Measurements from ENCODE around the gene MPPED2.

Gene MPPED2

GRCh38 chr11:30432716-30433115, 153.4 kb downstream of the MPPED2 start:
- no peak overlapping the region for H3K27ac ChIP-seq (ENCODE audit: low read depth, low read length)
- no peaks in the 10 kb centered on the region for H3K36me3 ChIP-seq (ENCODE audit: control insufficient read depth in 5 of 5, insufficient read depth in 5 of 5, low read length in 5 of 5)
- peaks cover 0 to 3% (median 0%) of the 10 kb centered on the region in 5 donors for H3K9me3 ChIP-seq (ENCODE audit: control insufficient read depth in 5 of 5, low read length in 5 of 5)
- H3K4me3 ChIP-seq (ENCODE audit: low read depth in 1 of 5, low read length in 5 of 5) = no peak overlapping the region
- no peaks in the 10 kb centered on the region for H3K27me3 ChIP-seq (ENCODE audit: control insufficient read depth in 5 of 5, insufficient read depth in 4 of 5, low read length in 5 of 5)
- no peak overlapping the region for H3K9ac ChIP-seq (ENCODE audit: low read length in 5 of 5)
- H3K4me1 ChIP-seq (ENCODE audit: control insufficient read depth in 5 of 5, insufficient read depth in 5 of 5, low read length in 5 of 5) = peaks cover 0 to 3% (median 0%) of the 10 kb centered on the region in 5 donors

- Histone ChIP-seq H3K4me3 (ENCODE audit: low read depth in 1 of 5, low read length in 5 of 5) (no peak overlapping the region), H3K4me1 (ENCODE audit: control insufficient read depth in 5 of 5, insufficient read depth in 5 of 5, low read length in 5 of 5) (peaks cover 0 to 3% (median 0%) of the 10 kb centered on the region in 5 donors)
Observed at GRCh38 chr11:30432178-30432577, 154.0 kb downstream of the MPPED2 start.

DNA sequence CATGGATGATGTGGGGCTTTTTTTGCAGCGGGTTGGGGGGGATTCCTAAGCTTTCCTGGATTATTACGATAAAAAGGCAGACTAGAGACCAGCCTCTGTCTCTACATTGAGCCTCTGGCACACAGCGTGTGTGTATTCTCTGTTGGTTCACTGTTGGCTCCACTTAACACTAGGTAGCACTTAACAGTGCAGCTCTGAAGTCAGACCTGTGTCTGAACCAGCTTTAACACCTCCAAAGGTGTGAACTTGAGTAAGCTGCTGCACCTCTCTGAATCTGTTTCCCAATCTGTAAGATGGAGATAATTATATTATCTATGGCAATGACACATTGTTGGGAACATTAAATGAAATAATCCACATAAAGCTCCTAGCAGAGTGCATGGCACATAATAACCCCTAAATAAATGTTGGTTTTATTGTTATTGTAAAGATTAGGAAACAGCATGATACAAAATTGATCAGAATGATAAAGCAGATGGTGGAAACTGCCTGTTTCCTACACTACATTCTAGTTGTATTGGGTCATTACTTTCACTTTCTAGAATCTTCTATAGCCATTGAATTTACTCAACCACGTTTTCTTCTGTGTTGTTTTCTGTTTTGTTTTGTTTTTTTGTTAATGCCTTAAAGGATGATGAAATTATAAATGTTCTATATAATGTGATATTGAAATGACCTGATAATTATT, 154.9 kb downstream of the MPPED2 start:
- Histone ChIP-seq H3K4me1 (ENCODE audit: control insufficient read depth in 5 of 5, insufficient read depth in 5 of 5, low read length in 5 of 5) (peaks cover 0 to 3% (median 0%) of the 10 kb centered on the region in 5 donors), H3K9ac (ENCODE audit: low read length in 5 of 5) (no peak overlapping the region), H3K9me3 (ENCODE audit: control insufficient read depth in 5 of 5, low read length in 5 of 5) (peaks cover 0 to 3% (median 0%) of the 10 kb centered on the region in 5 donors), H3K27me3 (ENCODE audit: control insufficient read depth in 5 of 5, insufficient read depth in 4 of 5, low read length in 5 of 5) (no peaks in the 10 kb centered on the region), H3K27ac (ENCODE audit: low read depth, low read length) (no peak overlapping the region), H3K36me3 (ENCODE audit: control insufficient read depth in 5 of 5, insufficient read depth in 5 of 5, low read length in 5 of 5) (no peaks in the 10 kb centered on the region), H3K4me3 (ENCODE audit: low read depth in 1 of 5, low read length in 5 of 5) (no peak overlapping the region)

More at GRCh38 chr11:30432178-30432577, 154.0 kb downstream of the MPPED2 start:
- H3K27ac ChIP-seq (ENCODE audit: low read depth, low read length) = no peak overlapping the region
- peaks cover 0 to 3% (median 0%) of the 10 kb centered on the region in 5 donors for H3K9me3 ChIP-seq (ENCODE audit: control insufficient read depth in 5 of 5, low read length in 5 of 5)
- H3K9ac ChIP-seq (ENCODE audit: low read length in 5 of 5) = no peak overlapping the region
- H3K36me3 ChIP-seq (ENCODE audit: control insufficient read depth in 5 of 5, insufficient read depth in 5 of 5, low read length in 5 of 5) = no peaks in the 10 kb centered on the region
- no peaks in the 10 kb centered on the region for H3K27me3 ChIP-seq (ENCODE audit: control insufficient read depth in 5 of 5, insufficient read depth in 4 of 5, low read length in 5 of 5)

DNA sequence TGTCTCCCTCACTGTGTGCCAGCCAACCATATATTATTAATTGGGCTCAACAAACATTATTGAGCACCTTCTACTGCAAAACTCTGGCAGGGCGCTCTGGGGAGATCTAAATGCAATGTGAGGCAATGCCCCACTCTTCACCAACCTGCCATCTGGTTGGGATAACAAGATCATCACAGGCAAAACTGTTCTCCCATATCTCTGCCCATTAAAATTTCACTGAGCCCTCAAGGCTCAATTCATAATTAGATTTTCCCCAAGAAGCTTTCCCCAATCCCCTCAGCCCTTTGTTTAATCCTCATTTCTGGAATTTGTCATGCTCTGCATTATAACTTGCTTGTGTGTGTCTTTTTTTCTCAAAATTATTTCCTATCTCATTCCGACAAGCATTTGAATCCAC, 156.6 kb downstream of the MPPED2 start:
- Histone ChIP-seq H3K27ac (ENCODE audit: low read depth, low read length) (no peak overlapping the region), H3K4me3 (ENCODE audit: low read depth in 1 of 5, low read length in 5 of 5) (no peak overlapping the region), H3K27me3 (ENCODE audit: control insufficient read depth in 5 of 5, insufficient read depth in 4 of 5, low read length in 5 of 5) (peaks cover 0 to 8% (median 0%) of the 10 kb centered on the region in 5 donors), H3K4me1 (ENCODE audit: control insufficient read depth in 5 of 5, insufficient read depth in 5 of 5, low read length in 5 of 5) (no peaks in the 10 kb centered on the region), H3K9me3 (ENCODE audit: control insufficient read depth in 5 of 5, low read length in 5 of 5) (peaks cover 0 to 3% (median 0%) of the 10 kb centered on the region in 5 donors), H3K9ac (ENCODE audit: low read length in 5 of 5) (no peak overlapping the region), H3K36me3 (ENCODE audit: control insufficient read depth in 5 of 5, insufficient read depth in 5 of 5, low read length in 5 of 5) (no peaks in the 10 kb centered on the region)

DNA sequence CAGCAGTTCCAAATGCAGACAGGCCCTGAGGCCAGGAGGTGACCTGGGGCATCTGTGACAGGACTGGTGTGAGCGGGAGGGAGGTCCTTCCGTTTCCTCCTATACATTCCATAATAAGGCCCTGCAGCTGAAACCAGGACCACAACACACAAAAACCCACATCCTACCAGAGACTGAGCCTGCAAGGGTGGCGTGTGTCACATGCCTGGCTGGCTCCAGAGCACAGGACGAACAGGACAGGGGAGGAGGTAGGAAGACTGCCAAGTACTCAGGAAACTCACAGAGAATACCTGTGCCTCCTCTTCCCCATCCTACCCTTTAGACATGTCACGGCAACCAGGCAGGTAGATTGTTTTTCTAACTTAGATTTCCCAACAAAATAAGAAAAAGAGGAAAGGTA, 159.4 kb downstream of the MPPED2 start:
- H3K9ac ChIP-seq (ENCODE audit: low read length in 5 of 5) = no peak overlapping the region

GRCh38 chr11:30424844-30425243, 161.3 kb downstream of the MPPED2 start:
- no peak overlapping the region for H3K4me3 ChIP-seq (ENCODE audit: low read depth in 1 of 5, low read length in 5 of 5)
- no peak overlapping the region for H3K9ac ChIP-seq (ENCODE audit: low read length in 5 of 5)
- no peaks in the 10 kb centered on the region for H3K9me3 ChIP-seq (ENCODE audit: control insufficient read depth in 5 of 5, low read length in 5 of 5)
- no peaks in the 10 kb centered on the region for H3K36me3 ChIP-seq (ENCODE audit: control insufficient read depth in 5 of 5, insufficient read depth in 5 of 5, low read length in 5 of 5)
- no peak overlapping the region for H3K27ac ChIP-seq (ENCODE audit: low read depth, low read length)
- peaks cover 0 to 2% (median 0%) of the 10 kb centered on the region in 5 donors for H3K4me1 ChIP-seq (ENCODE audit: control insufficient read depth in 5 of 5, insufficient read depth in 5 of 5, low read length in 5 of 5)
- H3K27me3 ChIP-seq (ENCODE audit: control insufficient read depth in 5 of 5, insufficient read depth in 4 of 5, low read length in 5 of 5) = peaks cover 0 to 10% (median 0%) of the 10 kb centered on the region in 5 donors

More for the DNA sequence above, 159.4 kb downstream of the MPPED2 start:
- H3K27me3 ChIP-seq (ENCODE audit: control insufficient read depth in 5 of 5, insufficient read depth in 4 of 5, low read length in 5 of 5) = peaks cover 0 to 10% (median 0%) of the 10 kb centered on the region in 5 donors
- H3K36me3 ChIP-seq (ENCODE audit: control insufficient read depth in 5 of 5, insufficient read depth in 5 of 5, low read length in 5 of 5) = no peaks in the 10 kb centered on the region
- H3K4me3 ChIP-seq (ENCODE audit: low read depth in 1 of 5, low read length in 5 of 5) = no peak overlapping the region
- H3K4me1 ChIP-seq (ENCODE audit: control insufficient read depth in 5 of 5, insufficient read depth in 5 of 5, low read length in 5 of 5) = peaks cover 0 to 2% (median 0%) of the 10 kb centered on the region in 5 donors
- H3K9me3 ChIP-seq (ENCODE audit: control insufficient read depth in 5 of 5, low read length in 5 of 5) = no peaks in the 10 kb centered on the region
- no peak overlapping the region for H3K27ac ChIP-seq (ENCODE audit: low read depth, low read length)

GRCh38 chr11:30424321-30424720, 161.8 kb downstream of the MPPED2 start:
- no peaks in the 10 kb centered on the region for H3K9me3 ChIP-seq (ENCODE audit: control insufficient read depth in 5 of 5, low read length in 5 of 5)
- H3K4me3 ChIP-seq (ENCODE audit: low read depth in 1 of 5, low read length in 5 of 5) = no peak overlapping the region
- peaks cover 0 to 10% (median 0%) of the 10 kb centered on the region in 5 donors for H3K27me3 ChIP-seq (ENCODE audit: control insufficient read depth in 5 of 5, insufficient read depth in 4 of 5, low read length in 5 of 5)
- peaks cover 0 to 2% (median 0%) of the 10 kb centered on the region in 5 donors for H3K4me1 ChIP-seq (ENCODE audit: control insufficient read depth in 5 of 5, insufficient read depth in 5 of 5, low read length in 5 of 5)
- no peak overlapping the region for H3K27ac ChIP-seq (ENCODE audit: low read depth, low read length)
- H3K36me3 ChIP-seq (ENCODE audit: control insufficient read depth in 5 of 5, insufficient read depth in 5 of 5, low read length in 5 of 5) = no peaks in the 10 kb centered on the region
- H3K9ac ChIP-seq (ENCODE audit: low read length in 5 of 5) = no peak overlapping the region

- no peaks in the 10 kb centered on the region for H3K36me3 ChIP-seq (ENCODE audit: control insufficient read depth in 5 of 5, insufficient read depth in 5 of 5, low read length in 5 of 5)
- no peaks in the 10 kb centered on the region for H3K9me3 ChIP-seq (ENCODE audit: control insufficient read depth in 5 of 5, low read length in 5 of 5)
- H3K4me3 ChIP-seq (ENCODE audit: low read depth in 1 of 5, low read length in 5 of 5) = no peak overlapping the region
- H3K27ac ChIP-seq (ENCODE audit: low read depth, low read length) = no peak overlapping the region
- peaks cover 0 to 10% (median 0%) of the 10 kb centered on the region in 5 donors for H3K27me3 ChIP-seq (ENCODE audit: control insufficient read depth in 5 of 5, insufficient read depth in 4 of 5, low read length in 5 of 5)
- no peak overlapping the region for H3K9ac ChIP-seq (ENCODE audit: low read length in 5 of 5)
- H3K4me1 ChIP-seq (ENCODE audit: control insufficient read depth in 5 of 5, insufficient read depth in 5 of 5, low read length in 5 of 5) = peaks cover 0 to 2% (median 0%) of the 10 kb centered on the region in 5 donors
Observed at GRCh38 chr11:30423886-30424285, 162.3 kb downstream of the MPPED2 start.

- Histone ChIP-seq H3K27ac (ENCODE audit: low read depth, low read length) (no peak overlapping the region), H3K9me3 (ENCODE audit: control insufficient read depth in 5 of 5, low read length in 5 of 5) (no peaks in the 10 kb centered on the region), H3K36me3 (ENCODE audit: control insufficient read depth in 5 of 5, insufficient read depth in 5 of 5, low read length in 5 of 5) (no peaks in the 10 kb centered on the region), H3K27me3 (ENCODE audit: control insufficient read depth in 5 of 5, insufficient read depth in 4 of 5, low read length in 5 of 5) (peaks cover 0 to 10% (median 0%) of the 10 kb centered on the region in 5 donors), H3K4me3 (ENCODE audit: low read depth in 1 of 5, low read length in 5 of 5) (no peak overlapping the region), H3K9ac (ENCODE audit: low read length in 5 of 5) (no peak overlapping the region), H3K4me1 (ENCODE audit: control insufficient read depth in 5 of 5, insufficient read depth in 5 of 5, low read length in 5 of 5) (peaks cover 0 to 2% (median 0%) of the 10 kb centered on the region in 5 donors)
Observed at GRCh38 chr11:30423279-30423648, 162.9 kb downstream of the MPPED2 start.

- H3K9me3 ChIP-seq (ENCODE audit: control insufficient read depth in 5 of 5, low read length in 5 of 5) = no peaks in the 10 kb centered on the region
- H3K27ac ChIP-seq (ENCODE audit: low read depth, low read length) = no peak overlapping the region
- H3K4me3 ChIP-seq (ENCODE audit: low read depth in 1 of 5, low read length in 5 of 5) = no peak overlapping the region
Observed at GRCh38 chr11:30422447-30423278, 163.5 kb downstream of the MPPED2 start.

More at GRCh38 chr11:30422447-30423278, 163.5 kb downstream of the MPPED2 start:
- no peaks in the 10 kb centered on the region for H3K36me3 ChIP-seq (ENCODE audit: control insufficient read depth in 5 of 5, insufficient read depth in 5 of 5, low read length in 5 of 5)
- peaks cover 0 to 10% (median 0%) of the 10 kb centered on the region in 5 donors for H3K27me3 ChIP-seq (ENCODE audit: control insufficient read depth in 5 of 5, insufficient read depth in 4 of 5, low read length in 5 of 5)
- H3K4me1 ChIP-seq (ENCODE audit: control insufficient read depth in 5 of 5, insufficient read depth in 5 of 5, low read length in 5 of 5) = peaks cover 0 to 2% (median 0%) of the 10 kb centered on the region in 5 donors
- H3K9ac ChIP-seq (ENCODE audit: low read length in 5 of 5) = no peak overlapping the region

All from subcutaneous abdominal adipose tissue (tissue), 5 donors.